Suppressor macrophage treated with lipopolysaccharide for 1 hour (primary cell): ENCODE measurements around the gene C18orf32.
"Not testable (repeated sequence)": the region's sequence is repeated elsewhere in the genome, so short reads cannot be mapped to it uniquely, and the experiment has no call there.

ENCODE experiments used
- DNase-seq, 3 donors: peaks; one replicate each; pipeline ENCODE4 v3.0.0-alpha.2; 2020 to 2022

C18orf32 gene

GRCh38 chr18:49486953-49487710 is at the start of gene C18orf32:
C18orf32 (minus strand) TSS chr18:49487234; CDS start chr18:49483748, 3,486 bp downstream.
- DNase-seq = peak; percentile 93 to 95 (median 94)

- DNase-seq = no peak
These were observed 48.0 kb upstream of the C18orf32 start for GRCh38 chr18:49534846-49535601.

GRCh38 chr18:49531678-49532153 is 44.7 kb upstream of the C18orf32 start:
- DNase-seq = peak in 2 of 3 donors; percentile 5 to 30

- no peak for DNase-seq
These were observed 42.6 kb upstream of the C18orf32 start for GRCh38 chr18:49529596-49529995.

GRCh38 chr18:49527631-49528327 is 40.7 kb upstream of the C18orf32 start:
- DNase-seq = no peak

- DNase-seq = no peak
These were observed 38.9 kb upstream of the C18orf32 start for GRCh38 chr18:49525981-49526380.

- DNase-seq = no peak
These were observed 37.9 kb upstream of the C18orf32 start for GRCh38 chr18:49524951-49525350.

DNA sequence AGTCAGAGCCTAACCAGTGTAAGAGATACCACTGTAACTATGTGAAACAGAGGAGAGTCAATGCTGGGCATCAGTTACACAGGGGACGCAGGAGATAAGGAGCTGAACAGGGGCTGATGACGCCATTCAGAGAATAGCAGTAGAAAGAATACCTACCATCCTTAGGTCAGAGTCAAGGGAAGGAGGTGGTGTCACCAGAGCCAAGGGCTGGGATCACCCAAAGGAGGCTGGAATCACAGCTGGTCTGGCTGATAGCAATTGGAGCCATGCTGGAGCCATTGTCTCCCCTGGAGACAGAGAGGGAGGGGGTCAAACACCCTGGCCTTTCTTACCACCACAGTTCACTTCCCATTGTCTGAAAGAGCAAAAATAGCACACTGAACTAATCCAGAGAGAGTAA is 37.3 kb upstream of the C18orf32 start:
- no peak for DNase-seq

GRCh38 chr18:49523580-49524093 is 36.6 kb upstream of the C18orf32 start:
- not testable (repeated sequence) for DNase-seq

DNA sequence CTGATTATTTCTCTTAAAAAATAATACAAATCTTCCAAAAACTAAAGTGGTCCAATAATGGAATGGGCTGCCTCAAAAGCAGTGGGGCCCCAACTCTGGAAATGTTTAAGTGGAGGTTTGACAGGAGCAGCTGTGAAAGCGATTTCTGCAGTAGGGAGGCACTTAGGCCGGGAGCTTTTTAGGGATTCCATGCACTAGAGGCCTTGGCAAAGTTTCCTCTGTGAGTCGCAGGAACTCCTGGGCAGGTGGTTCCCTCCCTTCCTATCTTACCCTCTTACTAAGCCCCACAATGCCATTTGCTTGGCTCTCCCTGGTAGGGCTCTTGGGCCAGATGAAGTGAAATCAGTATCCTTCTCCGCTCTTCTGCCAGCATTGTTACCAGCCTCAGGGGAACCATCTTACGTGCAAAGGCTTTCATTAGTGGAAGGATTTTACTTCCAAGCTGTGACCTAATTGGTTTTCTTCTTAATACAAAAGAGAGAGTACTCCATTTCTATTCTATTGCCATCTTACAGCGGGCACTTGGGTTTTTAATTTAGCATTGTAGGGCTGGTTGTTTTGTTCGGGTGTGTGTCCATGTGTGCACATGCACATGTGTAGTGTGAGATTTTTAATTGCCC is 34.3 kb upstream of the C18orf32 start:
- no peak for DNase-seq

DNA sequence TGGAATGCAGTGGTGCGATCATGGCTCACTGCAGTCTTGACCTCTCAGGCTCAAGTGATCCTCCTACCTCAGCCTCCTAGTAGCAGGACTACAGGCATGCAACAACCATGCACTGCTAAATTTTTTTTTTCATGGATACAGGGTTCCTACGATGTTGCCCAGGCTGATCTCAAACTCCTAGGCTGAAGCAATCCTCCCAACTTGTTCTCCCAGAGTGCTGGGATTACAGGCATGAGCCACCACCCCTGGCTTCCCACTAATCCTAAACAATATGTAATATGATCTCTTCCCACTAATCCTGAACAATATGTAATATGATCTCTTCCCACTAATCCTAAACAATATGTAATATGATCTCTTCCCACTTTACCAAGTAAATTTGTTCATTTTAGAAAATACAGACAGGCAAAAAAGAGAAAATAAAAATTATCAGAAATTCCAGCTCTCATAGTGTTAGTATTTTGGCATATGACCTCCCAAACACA is 33.7 kb upstream of the C18orf32 start:
- DNase-seq = no peak

DNA sequence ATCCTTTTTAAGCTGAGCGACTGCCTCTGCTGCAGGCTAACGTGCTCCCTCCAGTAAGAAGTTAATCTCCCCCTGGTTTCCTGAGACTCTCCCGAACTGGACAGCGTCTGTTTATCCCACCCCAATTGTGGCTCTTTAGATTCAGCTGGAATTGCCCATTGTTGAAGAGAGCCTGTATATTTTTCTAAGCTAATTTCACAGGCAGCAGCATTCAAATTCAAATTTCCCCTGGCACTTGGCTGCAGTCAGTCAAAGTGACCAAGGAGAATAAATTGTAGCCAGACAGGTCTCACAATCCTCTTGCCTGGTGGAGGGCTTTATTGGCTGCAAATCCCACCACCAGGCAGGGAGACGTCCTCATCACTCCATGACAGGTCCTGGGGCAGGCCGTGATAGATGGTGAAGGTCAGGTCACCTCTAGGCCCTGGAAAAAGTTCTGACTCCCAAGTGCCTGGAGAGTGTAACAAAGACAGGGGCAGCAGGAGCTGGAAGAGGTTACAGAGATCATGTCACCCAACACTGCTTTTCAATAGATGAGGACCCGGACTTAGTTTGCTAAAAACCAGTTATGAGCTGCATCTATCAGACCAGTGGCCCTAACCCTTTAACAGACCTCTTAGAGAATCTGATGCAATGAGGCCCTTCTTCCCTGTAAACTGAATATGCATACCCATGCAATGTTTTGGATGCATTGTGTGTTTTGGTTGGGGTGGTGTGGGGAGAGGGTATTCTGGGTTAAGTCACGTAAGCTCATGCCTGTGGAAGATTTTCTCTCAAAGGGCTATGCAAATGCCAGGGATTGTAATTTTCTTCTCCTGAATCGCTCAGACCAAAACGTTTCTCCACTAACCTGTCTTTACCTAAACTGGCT is 32.3 kb upstream of the C18orf32 start:
- no peak for DNase-seq

- no peak for DNase-seq
These were observed 30.4 kb upstream of the C18orf32 start for GRCh38 chr18:49517483-49517882.

GRCh38 chr18:49515516-49515915 is 28.5 kb upstream of the C18orf32 start:
- no peak for DNase-seq

DNA sequence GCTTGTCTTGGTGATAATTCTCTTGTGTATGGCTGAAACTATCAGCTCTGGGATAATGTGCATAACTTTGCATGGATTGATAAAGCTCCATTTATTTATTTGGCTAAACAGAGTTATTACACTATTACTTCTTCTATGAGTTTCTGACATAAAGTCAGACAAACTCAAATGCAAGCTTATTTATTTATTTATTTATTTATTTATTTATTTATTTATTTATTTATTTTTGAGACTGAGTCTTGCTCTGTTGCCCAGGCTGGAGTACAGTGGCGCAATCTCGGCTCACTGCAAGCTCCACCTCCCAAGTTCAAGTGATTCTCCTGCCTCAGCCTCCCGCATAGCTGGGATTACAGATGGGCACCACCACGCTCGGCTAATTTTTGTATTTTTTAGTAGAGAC is 28.0 kb upstream of the C18orf32 start:
- not testable (repeated sequence) for DNase-seq

GRCh38 chr18:49514577-49514976 is 27.5 kb upstream of the C18orf32 start:
- DNase-seq = no peak

GRCh38 chr18:49512876-49513275 is 25.8 kb upstream of the C18orf32 start:
- not testable (repeated sequence) for DNase-seq

- peak; percentile 62 to 74 (median 71) for DNase-seq
These were observed 23.5 kb upstream of the C18orf32 start for GRCh38 chr18:49510393-49511115.

DNA sequence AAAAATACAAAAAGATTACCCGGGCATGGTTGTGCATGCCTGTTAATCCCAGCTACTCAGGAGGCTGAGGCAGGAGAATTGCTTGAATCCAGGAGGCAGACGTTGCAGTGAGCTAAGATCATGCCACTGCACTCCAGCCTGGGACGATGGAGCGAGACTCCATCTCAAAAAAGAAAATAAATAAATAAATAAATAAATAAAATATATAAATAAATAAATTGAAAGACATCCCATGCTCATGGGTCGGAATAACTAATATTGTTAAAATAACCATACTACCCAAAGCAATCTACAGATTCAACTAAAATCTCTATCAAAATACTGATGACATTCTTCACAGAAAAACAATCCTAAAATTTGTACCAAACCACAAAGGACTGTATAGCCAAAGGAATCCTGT is 19.4 kb upstream of the C18orf32 start:
- DNase-seq = not testable (repeated sequence)

DNA sequence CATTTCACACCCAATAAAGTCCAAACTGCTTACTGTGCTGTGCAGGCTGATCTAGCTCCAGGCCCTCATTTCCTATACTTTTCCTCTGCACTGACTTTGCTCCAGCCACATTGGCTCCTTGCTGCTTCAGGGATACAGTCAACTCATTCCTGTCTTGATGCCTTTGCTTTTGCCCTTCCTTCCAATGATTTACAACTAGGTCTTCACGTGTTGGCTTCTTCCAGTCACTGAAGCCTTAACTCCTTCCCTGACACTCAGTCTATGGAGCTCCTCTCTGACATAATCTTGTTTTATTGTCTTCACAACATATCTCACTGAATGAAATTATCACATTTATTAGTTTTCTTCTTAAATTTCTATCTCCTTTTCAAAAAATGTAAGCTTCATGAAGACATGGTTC is 16.9 kb upstream of the C18orf32 start:
- no peak for DNase-seq
